MCF 10A (cell line): ENCODE results near the gene LILRA1. TPM values are rescaled to one million over a fixed set of nuclear protein-coding genes. Genes with fewer than 3 reads are reported as not detected.
"Not testable (repeated sequence)": the region's sequence is repeated elsewhere in the genome, so short reads cannot be mapped to it uniquely, and the experiment has no call there.

Source experiments
- BruUV-seq: library from RNA; stranded (reverse); fragments of 400-500 nt; replicated peaks from 2 replicates; lab custom pipeline; 2021; lab: Mats Ljungman, UMichigan
- CTCF ChIA-PET: fragments of 300-600 bp; sonication (Branson Sonifier 250); formaldehyde crosslinking; extraction: SDS; loops from one replicate; lab custom pipeline; 2021; ENCODE audit warnings: antibody characterized with exemption, inconsistent platforms; lab: Yijun Ruan, JAX
- POLR2A ChIA-PET: fragments of 300-600, 350-650 bp; sonication (Branson Sonifier 250); formaldehyde crosslinking; extraction: SDS; loops from one replicate; lab custom pipeline; 2020; ENCODE audit warnings: antibody characterized with exemption, inconsistent platforms; lab: Yijun Ruan, JAX
- DNase-seq: peaks from one replicate; pipeline ENCODE4 v3.0.0-alpha.2; 2018; ENCODE audit not compliant: unreplicated experiment
- H3K27ac Mint-ChIP-seq: one replicate; pipeline ENCODE4 v1.8.0; 2022; ENCODE audit warnings: mild to moderate bottlenecking, low read depth, mixed read lengths; ENCODE audit not compliant: unreplicated experiment
- H3K27me3 Mint-ChIP-seq: one replicate; pipeline ENCODE4 v1.8.0; 2022; ENCODE audit warnings: mixed read lengths; ENCODE audit not compliant: insufficient read depth, unreplicated experiment
- H3K36me3 Mint-ChIP-seq: one replicate; pipeline ENCODE4 v1.8.0; 2022; ENCODE audit warnings: mild to moderate bottlenecking, moderate library complexity, mixed read lengths; ENCODE audit not compliant: insufficient read depth, unreplicated experiment
- H3K4me1 Mint-ChIP-seq: one replicate; pipeline ENCODE4 v1.8.0; 2022; ENCODE audit warnings: mixed read lengths; ENCODE audit not compliant: insufficient read depth, unreplicated experiment
- H3K4me3 Mint-ChIP-seq: one replicate; pipeline ENCODE4 v1.8.0; 2022; ENCODE audit warnings: mild to moderate bottlenecking, moderate library complexity, mixed read lengths; ENCODE audit not compliant: unreplicated experiment
- H3K9me3 Mint-ChIP-seq: one replicate; pipeline ENCODE4 v1.8.0; 2022; ENCODE audit warnings: mixed read lengths; ENCODE audit not compliant: unreplicated experiment
- CTCF ChIP-seq: fragments of 200-600 bp; IDR thresholded peaks from one replicate; pipeline ENCODE4 v1.8.0; 2022; ENCODE audit warnings: antibody characterized with exemption, mild to moderate bottlenecking; ENCODE audit not compliant: unreplicated experiment
- intact Hi-C: fragments of 100-400 bp; cut with micrococcal nuclease; formaldehyde crosslinking; loops from 2 replicates; pipeline ENCODE4 v1.14.1; 2022
- total RNA-seq: library from RNA; stranded (reverse); gene quantifications from 2 replicates; pipeline ENCODE4 v1.2.3, GENCODE V29; 2022

Gene LILRA1
- total RNA-seq, 1 experiment from 2014 or later, result not detected

DNA sequence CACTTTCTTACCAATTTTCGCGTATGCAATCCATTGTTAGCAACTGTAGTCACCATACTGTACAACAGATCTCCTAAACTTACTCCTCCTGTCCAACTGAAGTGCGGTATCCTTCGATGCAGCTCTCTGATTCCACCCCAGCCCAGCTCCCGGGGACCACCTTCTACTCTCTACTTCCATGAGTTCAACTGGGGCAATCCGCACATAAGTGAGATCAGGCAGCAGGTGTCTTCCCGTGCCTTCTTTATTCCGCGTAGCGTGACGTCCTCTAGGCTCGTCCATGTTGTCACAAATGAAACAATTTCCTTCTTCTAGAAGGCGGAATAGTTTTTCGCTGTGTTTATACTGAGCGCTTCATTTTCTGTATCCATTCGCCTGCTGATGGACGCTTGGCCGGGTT, 45.3 kb downstream of the LILRA1 start:
- no peak overlapping the region for H3K4me3 Mint-ChIP-seq
- H3K27me3 Mint-ChIP-seq, result no peaks in the 10 kb centered on the region
- H3K9me3 Mint-ChIP-seq, result peaks cover 12% of the 10 kb centered on the region
- no peak for DNase-seq
- H3K27ac Mint-ChIP-seq, result no peak overlapping the region
- no peaks in the 10 kb centered on the region for H3K36me3 Mint-ChIP-seq
- no TSS peak for BruUV-seq
- CTCF ChIA-PET, result interaction anchor here (0.6 to 1.9 kb wide), 5 partner anchors 15 to 532 kb away, joined by 3 to 8 read pairs (median 3); no protein-coding TSS in a partner anchor
- POLR2A ChIA-PET, result no interaction called here
- intact Hi-C loops, result no loop called here
- no peak for TF ChIP-seq CTCF
- H3K4me1 Mint-ChIP-seq, result no peaks in the 10 kb centered on the region

DNA sequence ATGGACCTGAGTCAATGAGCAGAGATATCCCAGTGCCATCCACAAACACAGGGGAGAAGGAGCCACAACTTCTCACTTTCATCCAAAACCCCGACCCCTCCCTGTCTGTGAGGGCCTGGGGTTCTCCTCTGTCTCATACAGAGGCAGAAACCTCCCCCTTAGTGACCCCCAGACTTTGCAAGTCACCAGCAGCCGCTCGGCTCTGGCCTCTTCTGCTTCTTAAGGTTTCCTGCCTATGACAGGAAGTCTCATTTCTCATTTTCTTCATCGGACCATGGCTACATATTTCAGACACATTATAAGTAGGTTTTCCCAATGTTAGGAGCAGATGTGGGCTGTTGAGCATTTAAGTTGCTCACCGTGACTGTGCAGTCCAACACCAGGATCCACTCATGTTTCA, 49.5 kb downstream of the LILRA1 start:
- peaks cover 12% of the 10 kb centered on the region for H3K9me3 Mint-ChIP-seq
- POLR2A ChIA-PET, H3K4me3 Mint-ChIP-seq, H3K4me1 Mint-ChIP-seq, DNase-seq, CTCF ChIA-PET, H3K36me3 Mint-ChIP-seq, intact Hi-C loops, H3K27me3 Mint-ChIP-seq, H3K27ac Mint-ChIP-seq, BruUV-seq: not testable (repeated sequence)

DNA sequence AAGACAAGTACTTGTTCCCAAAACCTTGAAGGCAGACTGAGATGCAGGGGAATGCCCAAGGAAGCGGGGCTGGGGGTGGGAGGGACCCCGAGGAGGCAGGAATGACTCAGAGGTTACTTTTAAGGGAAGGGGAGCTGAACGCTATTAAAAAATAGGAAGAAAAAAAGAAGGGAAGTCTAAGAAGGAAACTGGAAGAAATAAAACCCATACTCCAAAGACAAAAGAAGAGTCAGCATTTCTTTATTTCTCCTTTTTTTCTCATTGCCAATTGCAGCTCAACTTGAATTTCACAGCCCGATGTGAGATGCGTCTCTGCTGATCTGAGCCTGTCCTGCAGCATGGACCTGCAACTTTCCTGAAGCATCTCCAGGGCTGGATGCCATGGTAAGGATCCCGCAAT, 50.2 kb downstream of the LILRA1 start:
- DNase-seq, POLR2A ChIA-PET: not testable (repeated sequence)

DNA sequence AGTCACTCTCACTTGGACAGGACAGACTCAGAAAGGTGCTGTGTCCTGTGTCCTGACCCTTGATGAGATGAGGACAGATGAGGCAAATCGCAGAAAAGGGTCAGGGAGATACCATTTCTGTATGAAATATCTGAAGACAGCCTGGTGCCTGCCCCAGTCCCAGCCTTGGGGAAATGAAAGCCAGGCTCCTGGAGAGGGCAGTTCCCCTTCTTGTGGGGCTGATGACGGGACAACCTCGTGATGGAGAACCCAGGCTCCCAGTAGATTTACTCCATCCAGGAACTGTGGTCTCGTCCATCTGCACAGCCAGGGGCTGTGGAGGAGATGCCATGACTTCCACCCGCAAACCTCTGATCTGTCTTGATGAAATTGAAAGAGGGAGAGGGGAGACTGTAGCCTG, 50.6 kb downstream of the LILRA1 start:
- BruUV-seq, result no TSS peak
- DNase-seq, result no peak
- no peak overlapping the region for H3K27ac Mint-ChIP-seq
- peaks cover 5% of the 10 kb centered on the region for H3K9me3 Mint-ChIP-seq
- intact Hi-C loops, result no loop called here
- H3K36me3 Mint-ChIP-seq, result no peaks in the 10 kb centered on the region
- ChIA-PET POLR2A (no interaction called here), CTCF (no interaction called here)
- no peak for TF ChIP-seq CTCF
- H3K27me3 Mint-ChIP-seq, result no peaks in the 10 kb centered on the region
- H3K4me1 Mint-ChIP-seq, result no peaks in the 10 kb centered on the region
- H3K4me3 Mint-ChIP-seq, result no peak overlapping the region

More for the DNA sequence above, 50.2 kb downstream of the LILRA1 start:
- H3K4me1 Mint-ChIP-seq, BruUV-seq, H3K27ac Mint-ChIP-seq, CTCF ChIA-PET, H3K4me3 Mint-ChIP-seq, H3K9me3 Mint-ChIP-seq, H3K27me3 Mint-ChIP-seq, intact Hi-C loops, H3K36me3 Mint-ChIP-seq: not testable (repeated sequence)

- H3K27ac Mint-ChIP-seq, result no peak overlapping the region
- H3K4me1 Mint-ChIP-seq, result no peaks in the 10 kb centered on the region
- H3K4me3 Mint-ChIP-seq, result no peak overlapping the region
- intact Hi-C loops, result no loop called here
- no peaks in the 10 kb centered on the region for H3K9me3 Mint-ChIP-seq
- H3K36me3 Mint-ChIP-seq, result no peaks in the 10 kb centered on the region
- ChIA-PET POLR2A (no interaction called here), CTCF (interaction anchor here (0.6 kb wide), 3 partner anchors 29 to 497 kb away, joined by 3 to 5 read pairs (median 5); no protein-coding TSS in a partner anchor)
- no peaks in the 10 kb centered on the region for H3K27me3 Mint-ChIP-seq
- DNase-seq, result no peak
- BruUV-seq, result no TSS peak
- no peak for TF ChIP-seq CTCF
Measured at GRCh38 chr19:54646331-54646841, 53.0 kb downstream of the LILRA1 start.
